Testis (tissue), 2 donors: ENCODE measurements around the gene GADD45GIP1.

Experiments used
- CTCF ChIP-seq, 3 experiments: fragments of 450-650 bp in 2 of 3; fragments of 200-600 bp in 1 of 3; sonication (generic) in 1 of 3; IDR thresholded peaks; one replicate each; pipeline ENCODE4 v1.5.1; 2016 to 2019; ENCODE audit warnings: antibody characterized with exemption in 3 of 3, mild to moderate bottlenecking in 2 of 3, moderate library complexity in 1 of 3
- POLR2A ChIP-seq: fragments of 450-650 bp; IDR thresholded peaks from one replicate; pipeline ENCODE4 v1.6.1; 2017; ENCODE audit warnings: antibody characterized with exemption, mild to moderate bottlenecking, moderate library complexity

- no peak for TF ChIP-seq POLR2A
- no peak for TF ChIP-seq CTCF (IDR thresholded peaks at IDR 0.05)
Observed at GRCh38 chr19:12965812-12966135, 8.8 kb upstream of the GADD45GIP1 start.
